Activated naive CD8-positive, alpha-beta T cell treated with anti-CD3 and anti-CD28 coated beads for 36 hours (primary cell): ENCODE results near the gene PRICKLE2. TPM values are rescaled to one million over a fixed set of nuclear protein-coding genes. Genes with fewer than 3 reads are reported as not detected.

Experiments
- DNase-seq: peaks from one replicate; pipeline ENCODE4 v3.0.0; 2021
- H3K27ac Mint-ChIP-seq: one replicate; pipeline ENCODE4 v1.8.0; 2022; ENCODE audit warnings: mild to moderate bottlenecking, moderate library complexity, mixed read lengths
- H3K27me3 Mint-ChIP-seq: one replicate; pipeline ENCODE4 v1.8.0; 2022; ENCODE audit warnings: mild to moderate bottlenecking, mixed read lengths
- H3K36me3 Mint-ChIP-seq: one replicate; pipeline ENCODE4 v1.8.0; 2021; ENCODE audit warnings: mild to moderate bottlenecking, mixed read lengths
- H3K4me1 Mint-ChIP-seq: one replicate; pipeline ENCODE4 v1.8.0; 2021; ENCODE audit warnings: mixed read lengths
- H3K4me3 Mint-ChIP-seq: one replicate; pipeline ENCODE4 v1.8.0; 2022; ENCODE audit warnings: mild to moderate bottlenecking, moderate library complexity, mixed read lengths
- H3K9me3 Mint-ChIP-seq: one replicate; pipeline ENCODE4 v1.8.0; 2022; ENCODE audit warnings: mixed read lengths
- total RNA-seq, 2 experiments: library from RNA; stranded (reverse); gene quantifications; one replicate each; pipeline ENCODE4 v1.2.3, GENCODE V29; 2021

Gene PRICKLE2
- total RNA-seq, 2 experiments from 2014 or later = not detected

DNA sequence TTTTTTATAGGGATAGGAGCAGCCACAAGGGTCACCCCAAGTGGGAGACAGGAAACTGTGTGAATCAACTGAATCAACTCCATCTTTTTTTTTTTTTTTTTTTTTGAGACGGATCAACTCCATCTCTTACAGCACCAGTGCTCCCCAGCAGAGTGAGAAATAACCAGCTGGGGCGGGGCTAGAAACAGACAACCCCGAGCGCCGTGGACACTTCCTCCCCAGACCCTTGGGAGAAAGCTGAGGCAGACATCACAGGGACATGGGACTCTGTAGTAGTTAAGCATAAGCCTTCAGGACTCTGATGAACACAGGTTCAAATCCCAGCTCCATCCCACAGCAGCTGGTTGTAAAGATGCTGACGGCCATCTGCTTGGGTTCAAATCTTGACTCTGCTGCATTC is 75.4 kb downstream of the PRICKLE2 start:
- DNase-seq = no peak
- Mint-ChIP-seq H3K9me3 (no peaks in the 10 kb centered on the region), H3K4me1 (no peaks in the 10 kb centered on the region), H3K27me3 (peaks cover 8% of the 10 kb centered on the region), H3K27ac (no peak overlapping the region), H3K36me3 (no peaks in the 10 kb centered on the region), H3K4me3 (no peak overlapping the region)

DNA sequence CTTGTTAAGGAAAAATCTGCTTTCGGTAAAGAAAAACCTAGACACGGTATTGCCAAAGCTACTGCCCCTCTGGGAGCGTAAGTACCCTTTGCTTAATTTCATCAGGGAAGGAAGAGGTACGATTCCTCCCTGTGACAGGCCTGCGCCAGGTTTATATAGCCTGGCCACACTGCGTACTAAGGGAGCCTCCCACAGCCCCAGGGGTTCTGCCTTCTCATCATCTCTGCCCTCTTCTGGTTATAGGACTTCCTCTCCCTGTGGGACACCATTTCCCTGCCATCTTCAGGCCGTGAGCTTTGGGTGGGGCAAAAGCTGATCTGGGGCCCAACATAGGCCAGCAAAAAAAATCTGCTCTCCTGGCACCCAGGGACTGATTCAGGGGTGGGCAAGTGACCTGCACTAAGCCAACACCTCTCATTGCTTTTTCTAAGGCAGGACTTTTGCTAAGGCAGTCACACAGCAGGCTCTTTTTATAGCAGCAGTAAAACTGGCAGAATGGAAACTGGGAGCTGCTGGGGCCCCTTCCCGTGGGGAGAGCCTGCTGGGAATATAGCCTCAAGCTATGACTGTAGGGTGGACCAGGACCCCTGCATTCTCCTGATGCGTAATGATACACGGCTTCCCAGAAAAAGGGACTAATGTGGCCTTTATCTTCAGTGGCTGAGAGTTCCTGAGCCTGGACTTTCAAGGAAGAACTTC is 76.2 kb downstream of the PRICKLE2 start:
- no peak overlapping the region for H3K4me3 Mint-ChIP-seq
- no peaks in the 10 kb centered on the region for H3K36me3 Mint-ChIP-seq
- H3K27me3 Mint-ChIP-seq = peaks cover 8% of the 10 kb centered on the region
- no peak for DNase-seq
- H3K9me3 Mint-ChIP-seq = no peaks in the 10 kb centered on the region
- H3K4me1 Mint-ChIP-seq = no peaks in the 10 kb centered on the region
- no peak overlapping the region for H3K27ac Mint-ChIP-seq

DNA sequence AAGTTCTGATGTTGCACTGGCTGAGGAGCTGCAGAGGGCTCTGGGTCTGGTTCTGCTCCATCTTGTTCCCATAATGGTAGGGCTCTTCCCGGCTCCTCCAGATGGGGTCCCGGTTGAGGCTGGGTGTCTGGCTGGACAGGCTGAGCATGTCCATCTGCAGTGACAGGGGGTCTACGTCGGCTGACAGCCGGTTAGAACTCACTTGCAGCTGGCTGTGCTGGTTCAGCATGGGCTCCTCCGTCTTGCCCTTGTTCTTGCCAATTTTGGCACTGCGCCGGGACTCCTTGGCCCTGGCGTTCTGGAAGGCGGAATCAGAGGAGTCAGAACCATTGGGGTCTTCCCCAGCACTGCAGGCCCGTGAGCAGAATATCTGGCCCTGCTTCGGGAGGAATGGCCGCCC is 78.1 kb downstream of the PRICKLE2 start:
- Mint-ChIP-seq H3K4me3 (no peak overlapping the region), H3K9me3 (no peaks in the 10 kb centered on the region), H3K27ac (no peak overlapping the region), H3K4me1 (no peaks in the 10 kb centered on the region), H3K36me3 (no peaks in the 10 kb centered on the region), H3K27me3 (peaks cover 3% of the 10 kb centered on the region)
- no peak for DNase-seq

DNA sequence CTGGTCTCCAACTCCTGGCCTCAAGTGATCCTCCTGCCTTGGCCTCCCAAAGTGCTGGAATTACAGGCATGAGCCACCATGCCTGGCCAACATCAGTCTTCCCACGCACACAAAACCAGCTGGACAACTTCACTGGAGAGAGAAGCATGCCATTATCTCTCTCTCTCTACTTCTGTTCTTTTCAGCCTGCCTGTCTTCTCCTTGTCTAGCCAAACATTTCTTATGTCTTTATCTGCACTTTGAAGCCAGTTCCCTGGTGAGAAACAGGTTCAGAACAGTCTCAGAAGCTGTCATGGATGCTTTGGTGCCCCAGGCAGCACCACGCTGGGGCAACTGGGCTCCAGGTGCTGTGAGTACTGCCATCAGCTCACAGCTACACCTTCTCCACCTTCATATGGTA is 79.8 kb downstream of the PRICKLE2 start:
- Mint-ChIP-seq H3K4me3 (no peak overlapping the region), H3K27me3 (peaks cover 3% of the 10 kb centered on the region), H3K9me3 (no peaks in the 10 kb centered on the region), H3K27ac (no peak overlapping the region), H3K36me3 (no peaks in the 10 kb centered on the region), H3K4me1 (no peaks in the 10 kb centered on the region)
- DNase-seq = no peak

DNA sequence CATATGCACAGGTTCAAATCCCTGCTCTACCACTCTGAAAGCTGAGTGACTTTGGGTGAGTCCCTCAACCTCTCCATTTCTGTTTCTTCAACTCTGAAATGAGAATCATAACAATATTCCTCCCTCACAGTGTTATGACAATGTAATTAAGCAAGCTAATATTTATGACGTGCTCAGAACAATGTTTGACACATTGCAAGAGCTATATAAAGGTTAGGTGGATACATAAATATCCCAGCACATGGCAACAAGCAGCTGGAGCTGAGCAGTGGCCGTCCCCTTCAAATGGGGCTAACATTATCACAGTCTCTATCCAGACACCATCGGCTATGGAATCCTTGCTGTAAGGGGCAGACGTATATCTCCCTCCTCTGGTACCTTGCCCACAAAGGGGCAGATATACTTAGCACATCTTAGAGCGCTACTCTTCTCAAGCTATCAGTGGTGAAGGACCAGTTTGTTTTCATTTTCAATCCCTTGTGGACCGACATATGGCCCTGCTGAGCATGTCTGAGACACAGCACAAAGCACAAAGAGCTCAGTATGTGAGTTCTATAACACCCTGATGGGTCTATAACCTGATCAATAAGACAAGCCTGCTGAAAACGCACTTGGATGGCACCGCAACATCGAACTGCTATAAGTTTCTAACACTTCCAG is 80.9 kb downstream of the PRICKLE2 start:
- Mint-ChIP-seq H3K4me3 (no peak overlapping the region), H3K9me3 (no peaks in the 10 kb centered on the region), H3K36me3 (no peaks in the 10 kb centered on the region), H3K4me1 (no peaks in the 10 kb centered on the region), H3K27me3 (peaks cover 3% of the 10 kb centered on the region), H3K27ac (no peak overlapping the region)
- no peak for DNase-seq

DNA sequence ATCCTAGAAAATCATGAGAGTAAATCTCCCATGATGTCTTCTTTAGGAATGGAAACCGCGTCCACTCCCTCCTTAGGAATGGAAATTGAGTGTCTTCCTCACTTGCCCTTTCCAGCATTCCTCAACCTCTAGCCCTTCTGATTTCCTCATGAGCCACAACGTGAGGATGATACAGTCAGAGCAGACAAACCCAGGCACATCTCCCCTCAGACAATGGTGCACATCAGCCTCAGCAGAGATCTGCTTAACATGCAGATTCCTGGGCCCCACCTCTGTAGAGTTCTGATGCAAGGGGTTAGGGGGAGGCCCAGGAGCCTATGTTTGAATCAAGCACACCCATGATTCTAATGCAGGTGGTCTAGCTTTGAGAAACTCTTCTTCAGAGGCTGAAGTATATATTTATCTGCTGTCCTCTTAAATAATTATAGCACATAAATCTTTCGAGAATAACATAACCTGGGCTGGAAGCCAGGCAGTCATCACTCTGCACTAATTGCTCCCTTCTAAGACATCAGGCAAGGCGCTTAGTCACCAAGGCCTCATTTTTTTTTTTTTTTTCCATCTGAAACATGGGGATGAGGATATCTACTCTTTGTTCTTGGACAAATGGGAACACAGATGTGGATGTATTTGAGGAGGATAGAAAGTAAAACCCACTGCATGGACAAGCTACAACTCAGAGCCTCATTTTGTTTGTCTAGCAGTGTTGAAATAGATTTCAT is 81.7 kb downstream of the PRICKLE2 start:
- Mint-ChIP-seq H3K36me3 (no peaks in the 10 kb centered on the region), H3K9me3 (no peaks in the 10 kb centered on the region), H3K4me1 (no peaks in the 10 kb centered on the region), H3K27me3 (peaks cover 3% of the 10 kb centered on the region), H3K4me3 (no peak overlapping the region), H3K27ac (no peak overlapping the region)
- no peak for DNase-seq

DNA sequence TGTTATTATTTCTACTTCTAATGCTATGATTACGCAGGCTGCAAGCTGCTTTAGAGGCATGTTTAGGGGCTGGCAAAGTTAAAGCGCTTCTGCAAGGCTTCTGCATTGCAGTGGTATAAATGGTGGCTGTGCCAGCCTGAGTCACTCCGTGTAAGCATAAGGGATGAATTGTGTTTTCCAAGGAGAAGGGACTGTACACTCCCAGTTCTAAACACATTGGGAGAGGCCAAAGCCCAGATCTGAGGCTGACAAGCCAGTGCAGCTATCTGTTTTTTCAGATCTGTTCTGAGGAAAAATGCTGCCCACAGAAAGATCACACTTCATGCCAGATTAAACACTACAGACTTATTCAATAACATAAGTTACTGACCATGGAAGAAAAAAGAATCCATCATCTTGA is 83.8 kb downstream of the PRICKLE2 start:
- Mint-ChIP-seq H3K4me1 (no peaks in the 10 kb centered on the region), H3K36me3 (no peaks in the 10 kb centered on the region), H3K27ac (no peak overlapping the region), H3K4me3 (no peak overlapping the region), H3K9me3 (no peaks in the 10 kb centered on the region), H3K27me3 (peaks cover 3% of the 10 kb centered on the region)
- no peak for DNase-seq

DNA sequence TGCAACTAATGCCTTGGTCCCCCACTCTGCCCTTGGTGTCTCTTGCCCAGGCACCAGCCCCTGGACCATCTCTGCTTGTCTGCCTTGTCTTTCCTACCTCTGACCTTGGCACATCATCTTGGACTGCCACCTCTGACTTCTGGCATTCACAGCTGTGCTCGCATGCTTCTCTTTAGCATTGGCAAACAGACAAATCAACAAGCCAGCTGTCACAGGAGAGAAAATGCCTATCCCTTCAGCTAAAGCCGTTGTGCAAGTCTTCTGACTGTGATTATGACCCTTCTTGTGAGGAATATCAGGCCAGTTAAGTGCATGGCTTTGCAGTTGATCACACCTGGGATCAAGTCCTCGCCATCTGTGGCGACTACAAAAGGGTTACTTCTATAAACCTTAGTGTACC is 84.6 kb downstream of the PRICKLE2 start:
- Mint-ChIP-seq H3K4me1 (no peaks in the 10 kb centered on the region), H3K4me3 (no peak overlapping the region), H3K27ac (no peak overlapping the region), H3K36me3 (no peaks in the 10 kb centered on the region), H3K9me3 (no peaks in the 10 kb centered on the region), H3K27me3 (peaks cover 4% of the 10 kb centered on the region)
- no peak for DNase-seq

DNA sequence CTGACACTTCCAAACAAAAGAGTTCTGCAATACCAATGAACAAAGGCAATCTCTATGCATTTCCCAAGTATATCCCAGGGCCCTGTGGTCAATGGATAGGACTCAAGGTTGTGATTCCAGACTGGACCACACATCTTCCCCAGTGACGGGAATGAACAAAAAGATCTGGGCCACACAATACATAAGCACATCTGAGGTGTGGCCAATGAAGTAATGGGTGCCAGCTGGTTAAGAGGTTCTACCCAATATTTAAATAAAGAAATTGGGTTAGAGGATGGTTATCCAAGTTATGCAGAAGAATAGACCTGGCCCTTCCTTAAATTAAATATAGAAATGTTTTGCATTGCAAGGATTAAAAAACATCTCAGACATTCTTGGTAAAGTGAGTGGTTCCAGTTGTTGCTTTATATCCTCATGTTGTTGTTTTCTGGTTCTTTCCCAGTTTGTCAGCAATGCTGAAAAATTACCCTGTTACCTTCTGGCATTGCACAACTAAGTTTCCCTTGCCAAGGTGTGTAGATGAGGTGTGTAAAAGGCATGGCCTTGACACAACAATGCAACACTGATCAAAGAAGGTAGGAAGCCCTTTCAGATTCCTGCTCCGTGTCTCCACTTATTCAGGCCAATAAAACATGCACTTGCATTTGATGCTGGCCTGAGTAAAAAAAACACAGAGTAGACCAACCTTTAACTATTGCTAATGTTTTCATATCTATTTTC is 86.5 kb downstream of the PRICKLE2 start:
- no peak for DNase-seq
- Mint-ChIP-seq H3K27ac (no peak overlapping the region), H3K27me3 (peaks cover 4% of the 10 kb centered on the region), H3K4me3 (no peak overlapping the region), H3K36me3 (no peaks in the 10 kb centered on the region), H3K4me1 (no peaks in the 10 kb centered on the region), H3K9me3 (no peaks in the 10 kb centered on the region)

DNA sequence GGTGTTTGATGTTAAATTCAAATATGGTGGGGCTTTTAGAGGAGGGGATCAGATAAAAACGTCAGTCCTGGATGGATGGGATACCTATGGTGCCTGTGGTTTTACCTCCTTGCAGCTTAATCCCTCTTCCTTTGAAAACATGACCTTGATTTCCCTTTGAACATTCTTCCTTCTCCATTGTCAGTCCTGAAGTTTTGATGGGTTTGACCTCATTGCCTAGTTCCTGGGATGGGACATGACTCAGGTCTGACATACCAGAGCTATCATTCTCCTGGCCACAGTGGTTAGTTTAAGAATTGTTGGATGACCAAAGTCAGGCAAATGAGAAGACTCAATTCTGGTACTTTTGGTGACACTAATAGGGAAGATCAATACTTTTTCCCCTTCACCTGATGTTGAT is 87.2 kb downstream of the PRICKLE2 start:
- H3K27me3 Mint-ChIP-seq = peaks cover 4% of the 10 kb centered on the region
- no peaks in the 10 kb centered on the region for H3K4me1 Mint-ChIP-seq
- DNase-seq = no peak
- no peaks in the 10 kb centered on the region for H3K36me3 Mint-ChIP-seq
- no peak overlapping the region for H3K4me3 Mint-ChIP-seq
- H3K27ac Mint-ChIP-seq = no peak overlapping the region
- no peaks in the 10 kb centered on the region for H3K9me3 Mint-ChIP-seq

DNA sequence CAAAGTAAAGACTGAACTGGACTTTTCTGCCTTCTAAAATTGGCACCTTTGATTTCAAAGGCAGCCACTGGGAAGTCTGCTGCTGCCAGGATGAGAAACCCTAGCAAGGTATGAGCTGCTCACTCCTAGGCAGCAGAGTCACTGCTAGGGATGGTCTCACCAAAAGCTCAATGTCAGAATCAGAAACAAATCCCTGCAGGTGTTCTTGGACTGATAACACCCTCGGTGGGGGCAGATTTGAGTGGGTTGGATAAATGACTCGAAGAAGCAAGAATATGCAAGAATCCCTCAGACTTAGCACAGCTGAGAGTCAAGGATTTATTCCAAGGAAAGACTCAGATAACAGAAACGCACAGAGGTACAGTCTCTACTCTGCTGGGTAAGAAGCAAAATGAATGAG is 90.4 kb downstream of the PRICKLE2 start:
- no peak for DNase-seq
- Mint-ChIP-seq H3K27ac (no peak overlapping the region), H3K4me3 (no peak overlapping the region)

DNA sequence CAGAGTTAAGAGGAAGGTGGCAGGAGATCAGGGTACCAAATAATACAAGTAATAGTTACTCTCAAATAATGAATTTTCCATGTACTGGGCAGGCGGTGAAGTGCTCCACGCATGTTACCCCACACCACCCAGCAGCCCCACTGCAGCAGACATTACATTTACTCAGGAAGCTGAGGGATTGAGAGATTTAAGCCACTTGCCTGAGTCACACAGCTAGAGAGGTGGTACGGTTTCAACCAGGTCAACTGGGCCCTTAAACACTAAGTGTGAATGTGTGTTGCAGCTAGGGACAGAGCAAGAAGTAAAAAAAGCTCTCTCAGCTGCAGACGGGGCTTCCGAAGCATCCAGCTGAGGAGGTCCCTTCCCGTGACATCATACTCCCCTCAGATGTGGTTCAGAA is 91.3 kb downstream of the PRICKLE2 start:
- DNase-seq = no peak
- H3K27me3 Mint-ChIP-seq = peaks cover 4% of the 10 kb centered on the region
- H3K27ac Mint-ChIP-seq = no peak overlapping the region
- no peaks in the 10 kb centered on the region for H3K36me3 Mint-ChIP-seq
- no peaks in the 10 kb centered on the region for H3K4me1 Mint-ChIP-seq
- no peak overlapping the region for H3K4me3 Mint-ChIP-seq
- no peaks in the 10 kb centered on the region for H3K9me3 Mint-ChIP-seq

More for the DNA sequence above, 90.4 kb downstream of the PRICKLE2 start:
- Mint-ChIP-seq H3K9me3 (no peaks in the 10 kb centered on the region), H3K36me3 (no peaks in the 10 kb centered on the region), H3K4me1 (no peaks in the 10 kb centered on the region), H3K27me3 (peaks cover 4% of the 10 kb centered on the region)

DNA sequence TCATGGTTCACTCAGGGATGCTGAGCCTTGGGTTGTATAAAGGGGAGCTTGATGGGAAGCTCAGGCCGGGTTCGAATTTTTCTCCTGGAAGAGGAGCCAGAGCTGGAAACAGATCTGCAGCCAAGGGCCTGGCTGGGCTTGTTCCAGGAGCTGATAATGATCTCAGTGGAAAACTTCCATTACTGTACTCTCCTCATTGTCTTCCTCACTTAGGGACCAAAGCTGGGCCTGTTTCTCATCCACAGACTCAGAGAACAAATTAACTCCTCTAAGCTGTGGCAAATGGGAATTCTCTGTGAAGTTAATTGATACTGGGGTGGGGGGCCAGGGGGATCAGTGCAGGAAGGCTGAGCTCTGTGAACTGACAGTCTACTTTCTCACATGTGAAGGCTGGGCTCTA is 92.0 kb downstream of the PRICKLE2 start:
- DNase-seq = no peak
- Mint-ChIP-seq H3K27ac (no peak overlapping the region), H3K27me3 (peaks cover 4% of the 10 kb centered on the region), H3K4me3 (no peak overlapping the region), H3K36me3 (no peaks in the 10 kb centered on the region), H3K9me3 (no peaks in the 10 kb centered on the region), H3K4me1 (no peaks in the 10 kb centered on the region)

DNA sequence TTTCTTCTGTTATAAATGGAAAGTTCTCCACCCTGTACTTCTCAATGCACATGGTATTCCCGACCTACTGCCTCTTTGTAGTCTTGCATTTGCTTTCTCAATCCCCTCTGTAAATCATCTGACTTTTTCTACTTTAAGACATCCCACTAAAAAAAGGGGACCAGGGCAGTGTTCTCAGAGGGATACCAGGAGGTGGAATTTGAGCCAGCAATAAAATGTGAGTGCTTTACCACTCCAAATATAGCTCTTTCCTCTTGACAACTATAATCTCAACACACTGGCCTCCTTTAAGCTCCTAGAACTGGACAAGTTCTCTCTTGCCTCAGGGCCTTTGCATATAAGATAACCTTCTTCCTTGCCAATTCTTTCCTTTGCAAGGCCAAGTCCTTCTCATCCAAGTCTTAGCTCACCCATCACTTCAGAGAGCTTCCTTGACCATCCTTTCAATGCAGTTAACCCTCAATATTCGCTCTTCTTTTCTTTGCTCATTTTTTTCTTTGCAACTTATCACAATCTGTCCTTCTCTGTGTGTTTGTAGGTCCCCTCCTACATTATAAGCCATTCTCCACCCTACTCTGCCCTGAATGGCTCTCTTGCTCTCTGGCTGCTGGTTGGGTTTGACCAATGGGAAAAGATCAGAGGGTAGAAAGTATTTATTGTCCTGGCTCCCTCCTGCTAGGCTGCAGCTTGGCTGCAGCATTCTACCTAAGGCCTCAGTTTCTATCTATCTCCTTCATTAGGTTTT is 93.4 kb downstream of the PRICKLE2 start:
- Mint-ChIP-seq H3K4me3 (no peak overlapping the region), H3K9me3 (no peaks in the 10 kb centered on the region), H3K27ac (no peak overlapping the region), H3K4me1 (no peaks in the 10 kb centered on the region), H3K36me3 (no peaks in the 10 kb centered on the region), H3K27me3 (peaks cover 4% of the 10 kb centered on the region)
- DNase-seq = no peak

DNA sequence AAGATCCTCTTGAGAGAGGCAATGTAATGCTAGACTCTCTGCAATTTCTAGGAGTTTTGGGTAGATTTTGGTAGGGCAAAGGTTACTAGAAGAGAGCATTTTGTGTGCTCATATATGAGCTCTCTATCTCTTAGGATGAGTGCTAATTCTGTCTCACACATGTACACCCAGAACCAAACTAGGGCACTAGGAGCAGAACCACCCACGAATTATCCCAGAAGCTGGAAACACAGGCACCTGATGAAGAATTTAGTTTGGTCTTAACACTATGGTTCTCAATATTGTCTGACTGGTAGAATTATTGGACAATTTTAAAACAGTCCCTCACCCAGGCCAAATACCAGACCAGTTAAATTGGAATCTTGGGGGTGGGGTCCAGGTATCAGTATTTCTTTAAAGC is 94.8 kb downstream of the PRICKLE2 start:
- no peaks in the 10 kb centered on the region for H3K36me3 Mint-ChIP-seq
- H3K4me1 Mint-ChIP-seq = no peaks in the 10 kb centered on the region
- DNase-seq = no peak
- no peak overlapping the region for H3K4me3 Mint-ChIP-seq
- H3K9me3 Mint-ChIP-seq = no peaks in the 10 kb centered on the region
- no peaks in the 10 kb centered on the region for H3K27me3 Mint-ChIP-seq
- H3K27ac Mint-ChIP-seq = no peak overlapping the region
